HTERT RPE-1 (cell line): ENCODE data around the gene ALS2CL.

Experiments
- in situ Hi-C: fragments of 300-500 bp; cut with MboI; formaldehyde crosslinking; loops from 4 replicates; pipeline ENCODE4 v1.14.3; 2020; ENCODE audit warnings: low sequenced_read_pairs

The ALS2CL gene

GRCh38 chr3:46643701-46644100 is 49.8 kb downstream of the ALS2CL start:
- in situ Hi-C loops = no loop called here

GRCh38 chr3:46642971-46643370 is 50.5 kb downstream of the ALS2CL start:
- in situ Hi-C loops = no loop called here

- in situ Hi-C loops = no loop called here
Observed at GRCh38 chr3:46640927-46641326, 52.6 kb downstream of the ALS2CL start.

GRCh38 chr3:46639221-46639620 is 54.3 kb downstream of the ALS2CL start:
- in situ Hi-C loops = no loop called here

GRCh38 chr3:46634856-46635255 is 58.6 kb downstream of the ALS2CL start:
- in situ Hi-C loops = no loop called here

- in situ Hi-C loops = no loop called here
Observed at GRCh38 chr3:46632792-46633191, 60.7 kb downstream of the ALS2CL start.

- in situ Hi-C loops = no loop called here
Observed at GRCh38 chr3:46629551-46630517, 63.6 kb downstream of the ALS2CL start.

- in situ Hi-C loops = no loop called here
Observed at GRCh38 chr3:46628901-46629369, 64.5 kb downstream of the ALS2CL start.

GRCh38 chr3:46627078-46627477 is 66.4 kb downstream of the ALS2CL start:
- in situ Hi-C loops = no loop called here

GRCh38 chr3:46626039-46626438 is 67.4 kb downstream of the ALS2CL start:
- in situ Hi-C loops = no loop called here

GRCh38 chr3:46624975-46625490 is 68.4 kb downstream of the ALS2CL start:
- in situ Hi-C loops = no loop called here

GRCh38 chr3:46624533-46624932 is 68.9 kb downstream of the ALS2CL start:
- in situ Hi-C loops = no loop called here

- in situ Hi-C loops = no loop called here
Observed at GRCh38 chr3:46619845-46620778, 73.4 kb downstream of the ALS2CL start.
